Nephron (organoid): ENCODE results near the gene TSPOAP1.

Experiments used
- H3K27ac Mint-ChIP-seq, 3 experiments: 2 replicates each; pipeline ENCODE4 v1.8.0; 2020; ENCODE audit warnings: mixed read lengths in 3 of 3, mild to moderate bottlenecking in 2 of 3, moderate library complexity in 1 of 3
- H3K27me3 Mint-ChIP-seq: 2 replicates; pipeline ENCODE4 v1.8.0; 2021; ENCODE audit warnings: low read depth, mild to moderate bottlenecking, moderate library complexity, mixed read lengths
- H3K36me3 Mint-ChIP-seq: 2 replicates; pipeline ENCODE4 v1.8.0; 2020; ENCODE audit warnings: low read depth, mixed read lengths
- H3K4me1 Mint-ChIP-seq: 2 replicates; pipeline ENCODE4 v1.8.0; 2020; ENCODE audit warnings: mixed read lengths
- H3K4me3 Mint-ChIP-seq, 3 experiments: 2 replicates each; pipeline ENCODE4 v1.8.0; 2020; ENCODE audit warnings: mild to moderate bottlenecking in 3 of 3, mixed read lengths in 3 of 3, moderate library complexity in 2 of 3
- H3K9me3 Mint-ChIP-seq: 2 replicates; pipeline ENCODE4 v1.8.0; 2020; ENCODE audit warnings: mixed read lengths
- TF ChIP-seq, protein P1 (sequence below), 3 experiments: fragments of 200-600 bp; sonication (generic); IDR thresholded peaks; one replicate each; pipeline ENCODE4 v1.5.0; 2021; ENCODE audit warnings: antibody characterized with exemption in 3 of 3; ENCODE audit not compliant: unreplicated experiment in 3 of 3

Gene TSPOAP1

DNA sequence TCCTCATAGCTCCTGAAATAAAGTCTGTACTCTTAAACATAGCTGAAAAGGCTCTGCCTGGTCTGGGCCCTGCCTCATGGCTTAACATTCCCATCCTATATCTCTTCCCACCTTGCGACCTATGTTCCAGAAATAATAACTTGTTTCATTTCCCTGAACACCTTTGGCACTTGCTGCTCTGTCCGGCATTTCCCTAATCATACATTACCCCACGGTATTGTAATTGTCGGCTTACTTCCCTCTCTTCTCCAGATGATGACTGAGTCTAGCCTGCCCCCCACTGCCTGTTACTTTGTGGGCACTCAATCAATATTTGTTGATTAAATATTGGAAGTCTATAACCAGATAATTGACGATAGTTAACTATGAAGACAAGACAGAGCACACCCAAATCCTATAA lies 46.7 kb upstream of the TSPOAP1 start:
- no peaks in the 10 kb centered on the region for H3K36me3 Mint-ChIP-seq
- H3K27me3 Mint-ChIP-seq: peaks cover 5% of the 10 kb centered on the region
- no peaks in the 10 kb centered on the region for H3K9me3 Mint-ChIP-seq
- TF ChIP-seq, protein P1, sequence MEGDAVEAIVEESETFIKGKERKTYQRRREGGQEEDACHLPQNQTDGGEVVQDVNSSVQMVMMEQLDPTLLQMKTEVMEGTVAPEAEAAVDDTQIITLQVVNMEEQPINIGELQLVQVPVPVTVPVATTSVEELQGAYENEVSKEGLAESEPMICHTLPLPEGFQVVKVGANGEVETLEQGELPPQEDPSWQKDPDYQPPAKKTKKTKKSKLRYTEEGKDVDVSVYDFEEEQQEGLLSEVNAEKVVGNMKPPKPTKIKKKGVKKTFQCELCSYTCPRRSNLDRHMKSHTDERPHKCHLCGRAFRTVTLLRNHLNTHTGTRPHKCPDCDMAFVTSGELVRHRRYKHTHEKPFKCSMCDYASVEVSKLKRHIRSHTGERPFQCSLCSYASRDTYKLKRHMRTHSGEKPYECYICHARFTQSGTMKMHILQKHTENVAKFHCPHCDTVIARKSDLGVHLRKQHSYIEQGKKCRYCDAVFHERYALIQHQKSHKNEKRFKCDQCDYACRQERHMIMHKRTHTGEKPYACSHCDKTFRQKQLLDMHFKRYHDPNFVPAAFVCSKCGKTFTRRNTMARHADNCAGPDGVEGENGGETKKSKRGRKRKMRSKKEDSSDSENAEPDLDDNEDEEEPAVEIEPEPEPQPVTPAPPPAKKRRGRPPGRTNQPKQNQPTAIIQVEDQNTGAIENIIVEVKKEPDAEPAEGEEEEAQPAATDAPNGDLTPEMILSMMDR (IDR thresholded peaks at IDR 0.05; ENCODE audit: unreplicated experiment in 3 of 3): no peak
- H3K4me1 Mint-ChIP-seq: no peaks in the 10 kb centered on the region
- no peak overlapping the region for H3K4me3 Mint-ChIP-seq
- no peak overlapping the region for H3K27ac Mint-ChIP-seq

DNA sequence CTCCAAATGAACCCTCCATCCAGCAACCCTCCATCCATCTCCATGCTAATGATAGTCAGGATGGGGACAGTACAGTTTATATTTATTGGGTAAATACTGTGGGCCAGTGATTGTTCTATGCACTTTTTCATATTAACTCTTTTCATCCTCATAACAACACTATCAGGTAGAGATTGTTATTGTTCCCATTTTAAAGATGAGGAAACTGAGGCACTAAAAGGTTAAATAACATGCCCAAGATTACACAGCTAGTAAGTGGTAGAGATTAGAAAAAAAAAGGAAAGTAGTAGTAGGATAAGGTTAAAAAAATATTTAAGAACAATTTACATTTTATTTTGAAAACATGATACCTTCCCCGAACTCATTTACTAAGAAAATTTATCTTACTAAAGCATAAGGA lies 45.3 kb upstream of the TSPOAP1 start:
- peaks cover 5% of the 10 kb centered on the region for H3K27me3 Mint-ChIP-seq

DNA sequence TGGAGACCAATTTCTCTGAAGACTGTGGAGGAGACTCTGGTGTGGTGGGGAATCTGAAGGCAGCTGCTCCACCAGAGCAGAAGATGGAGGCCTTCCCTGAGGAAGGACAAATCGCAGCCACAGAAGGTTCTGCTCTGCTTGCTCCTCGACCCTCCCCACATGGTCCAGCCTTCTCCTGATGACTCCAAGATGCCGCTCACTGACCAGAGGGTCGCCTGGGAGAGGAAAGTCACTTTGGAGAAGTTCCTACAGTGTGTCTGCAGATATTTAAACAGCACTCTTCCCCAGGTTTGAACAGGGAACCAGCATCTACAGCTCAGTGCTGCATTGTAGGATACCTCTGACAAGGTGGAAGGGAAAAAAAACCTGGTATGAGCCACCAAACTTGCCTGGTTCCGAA lies 44.4 kb upstream of the TSPOAP1 start:
- H3K27me3 Mint-ChIP-seq: peaks cover 5% of the 10 kb centered on the region
- H3K36me3 Mint-ChIP-seq: no peaks in the 10 kb centered on the region
- no peaks in the 10 kb centered on the region for H3K9me3 Mint-ChIP-seq
- no peak overlapping the region for H3K4me3 Mint-ChIP-seq
- no peak overlapping the region for H3K27ac Mint-ChIP-seq
- TF ChIP-seq, protein P1 (IDR thresholded peaks at IDR 0.05; ENCODE audit: unreplicated experiment in 3 of 3): no peak
- no peaks in the 10 kb centered on the region for H3K4me1 Mint-ChIP-seq

More for the DNA sequence above, 45.3 kb upstream of the TSPOAP1 start:
- H3K36me3 Mint-ChIP-seq: no peaks in the 10 kb centered on the region
- H3K4me1 Mint-ChIP-seq: no peaks in the 10 kb centered on the region
- TF ChIP-seq, protein P1 (IDR thresholded peaks at IDR 0.05; ENCODE audit: unreplicated experiment in 3 of 3): no peak
- H3K27ac Mint-ChIP-seq: no peak overlapping the region
- no peak overlapping the region for H3K4me3 Mint-ChIP-seq
- H3K9me3 Mint-ChIP-seq: no peaks in the 10 kb centered on the region

DNA sequence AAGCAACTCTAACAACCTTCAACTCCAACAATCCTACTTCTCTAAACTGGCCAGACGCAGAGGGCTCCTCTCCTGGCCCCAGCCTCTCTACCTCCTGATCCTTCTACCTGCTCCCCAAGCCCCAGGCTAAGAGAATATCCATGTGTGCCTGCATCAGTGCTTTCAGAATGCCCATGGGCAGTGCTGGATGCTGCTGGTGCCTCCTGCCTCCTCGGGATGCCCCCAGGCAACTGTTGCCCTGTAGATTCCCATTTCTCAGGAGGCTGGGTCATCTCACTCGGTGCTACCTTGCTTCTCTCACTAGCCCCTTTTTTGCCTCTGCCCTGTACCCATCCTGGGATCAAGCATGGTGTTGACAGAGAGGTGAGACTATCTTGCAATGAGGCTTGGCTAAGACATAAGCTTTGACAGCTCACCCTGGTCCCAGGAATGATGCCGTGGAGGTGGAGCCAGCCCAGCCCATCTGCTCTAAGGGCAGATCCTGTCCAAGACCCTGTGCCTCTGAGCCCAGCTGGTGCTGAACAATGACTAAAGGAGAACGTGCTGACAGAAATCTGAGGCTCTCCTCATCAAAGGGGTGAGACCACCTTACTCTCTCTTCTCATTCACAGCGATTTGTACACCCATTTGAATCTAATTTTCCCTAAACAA lies 42.8 kb upstream of the TSPOAP1 start:
- Mint-ChIP-seq H3K9me3 (no peaks in the 10 kb centered on the region), H3K27me3 (peaks cover 11% of the 10 kb centered on the region), H3K27ac (no peak overlapping the region), H3K4me3 (no peak overlapping the region), H3K36me3 (no peaks in the 10 kb centered on the region), H3K4me1 (no peaks in the 10 kb centered on the region)
- TF ChIP-seq, protein P1 (IDR thresholded peaks at IDR 0.05; ENCODE audit: unreplicated experiment in 3 of 3): no peak

DNA sequence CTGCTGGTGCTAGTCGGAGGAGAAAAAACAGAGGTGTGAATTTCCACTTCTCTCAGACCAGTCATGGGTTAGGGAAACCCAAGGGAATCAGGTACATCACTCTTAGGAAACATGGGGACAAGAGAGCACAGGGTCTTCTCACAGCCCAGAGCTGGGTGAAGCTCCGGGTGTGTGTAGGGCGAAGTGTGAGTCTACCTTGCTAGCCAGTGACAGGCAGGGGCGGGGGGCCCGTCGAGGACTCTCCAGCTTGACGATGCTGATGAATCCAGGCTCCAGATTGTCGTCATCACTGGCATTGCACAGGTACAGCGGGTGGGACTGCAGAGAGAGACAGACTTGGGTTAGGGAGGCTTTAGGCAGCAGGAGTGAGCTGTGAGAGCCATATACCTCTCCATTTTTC lies 42.1 kb upstream of the TSPOAP1 start:
- no peak overlapping the region for H3K27ac Mint-ChIP-seq
- TF ChIP-seq, protein P1 (IDR thresholded peaks at IDR 0.05; ENCODE audit: unreplicated experiment in 3 of 3): no peak
- peaks cover 11% of the 10 kb centered on the region for H3K27me3 Mint-ChIP-seq
- no peaks in the 10 kb centered on the region for H3K36me3 Mint-ChIP-seq
- no peaks in the 10 kb centered on the region for H3K4me1 Mint-ChIP-seq
- H3K4me3 Mint-ChIP-seq: no peak overlapping the region
- no peaks in the 10 kb centered on the region for H3K9me3 Mint-ChIP-seq

DNA sequence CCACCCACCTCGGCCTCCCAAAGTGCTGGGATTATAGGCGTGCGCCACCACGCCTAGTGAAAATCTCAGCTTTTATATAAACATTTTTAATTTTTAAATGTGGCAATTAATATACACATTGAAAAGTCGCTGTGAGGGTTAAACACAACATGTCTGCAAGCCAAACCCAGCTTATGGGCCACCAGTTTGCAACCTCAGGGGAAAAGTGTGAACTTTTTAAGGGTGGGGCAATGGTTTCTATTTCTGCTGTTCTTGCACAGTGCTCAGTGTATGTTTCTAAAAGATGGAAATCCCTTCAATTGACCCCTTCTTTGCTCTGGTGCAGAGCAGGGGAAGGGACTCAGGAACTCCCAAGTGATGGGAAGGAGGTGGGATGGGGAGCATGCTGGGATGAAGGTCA lies 41.7 kb upstream of the TSPOAP1 start:
- TF ChIP-seq, protein P1 (IDR thresholded peaks at IDR 0.05; ENCODE audit: unreplicated experiment in 3 of 3): no peak
- H3K27ac Mint-ChIP-seq: no peak overlapping the region
- H3K4me1 Mint-ChIP-seq: no peaks in the 10 kb centered on the region
- peaks cover 11% of the 10 kb centered on the region for H3K27me3 Mint-ChIP-seq
- no peaks in the 10 kb centered on the region for H3K36me3 Mint-ChIP-seq
- H3K4me3 Mint-ChIP-seq: no peak overlapping the region
- H3K9me3 Mint-ChIP-seq: no peaks in the 10 kb centered on the region
